ENCODE measurements around the gene LTO1. TPM values are rescaled to one million over a fixed set of nuclear protein-coding genes. Genes with fewer than 3 reads are reported as not detected.
A peak's percentile ranks its signal among the peaks of the same experiment; 100 is the strongest.

The LTO1 gene
- 19.0 and 22.5 TPM in 2 replicates for total RNA-seq

GRCh38 chr11:69674886-69675714 is at the start of gene LTO1:
Gene LTO1, minus strand, starts transcription at chr11:69675353. Its CDS starts 114 bp downstream, at chr11:69675239.
- no peak for TF ChIP-seq CTCF (IDR thresholded peaks at IDR 0.05; ENCODE audit: insufficient read depth, low read depth, low read length)
- H3K4me3 ChIP-seq (ENCODE audit: low read depth, low read length), result peak within 1 kb of the TSS; percentile 96
- peak; percentile 98 for DNase-seq (ENCODE audit: low read depth)

GRCh38 chr11:69721745-69722144 is 46.6 kb upstream of the LTO1 start:
- DNase-seq (ENCODE audit: low read depth), result no peak
- no peak overlapping the region for H3K4me3 ChIP-seq (ENCODE audit: low read depth, low read length)
- TF ChIP-seq CTCF (IDR thresholded peaks at IDR 0.05; ENCODE audit: insufficient read depth, low read depth, low read length), result peak; percentile 45

- TF ChIP-seq CTCF (IDR thresholded peaks at IDR 0.05; ENCODE audit: insufficient read depth, low read depth, low read length), result no peak
- DNase-seq (ENCODE audit: low read depth), result no peak
- H3K4me3 ChIP-seq (ENCODE audit: low read depth, low read length), result no peak overlapping the region
Observed at GRCh38 chr11:69721106-69721505, 46.0 kb upstream of the LTO1 start.

GRCh38 chr11:69718912-69719311 is 43.8 kb upstream of the LTO1 start:
- TF ChIP-seq CTCF (IDR thresholded peaks at IDR 0.05; ENCODE audit: insufficient read depth, low read depth, low read length), result no peak
- H3K4me3 ChIP-seq (ENCODE audit: low read depth, low read length), result no peak overlapping the region
- DNase-seq (ENCODE audit: low read depth), result no peak

GRCh38 chr11:69718147-69718546 is 43.0 kb upstream of the LTO1 start:
- TF ChIP-seq CTCF (IDR thresholded peaks at IDR 0.05; ENCODE audit: insufficient read depth, low read depth, low read length), result peak; percentile 64
- H3K4me3 ChIP-seq (ENCODE audit: low read depth, low read length), result no peak overlapping the region
- DNase-seq (ENCODE audit: low read depth), result peak; percentile 30

- TF ChIP-seq CTCF (IDR thresholded peaks at IDR 0.05; ENCODE audit: insufficient read depth, low read depth, low read length), result no peak
- H3K4me3 ChIP-seq (ENCODE audit: low read depth, low read length), result no peak overlapping the region
- DNase-seq (ENCODE audit: low read depth), result no peak
Observed at GRCh38 chr11:69716891-69717747, 42.0 kb upstream of the LTO1 start.

Data from fibroblast of villous mesenchyme (primary cell).